CD1c-positive myeloid dendritic cell (primary cell): ENCODE data around the gene PNPLA2.
A peak's percentile ranks its signal among the peaks of the same experiment; 100 is the strongest.

Experiments used
- DNase-seq: peaks from one replicate; pipeline ENCODE4 v3.0.0-alpha.2; 2016; ENCODE audit errors: extremely low spot score

PNPLA2 gene

DNA sequence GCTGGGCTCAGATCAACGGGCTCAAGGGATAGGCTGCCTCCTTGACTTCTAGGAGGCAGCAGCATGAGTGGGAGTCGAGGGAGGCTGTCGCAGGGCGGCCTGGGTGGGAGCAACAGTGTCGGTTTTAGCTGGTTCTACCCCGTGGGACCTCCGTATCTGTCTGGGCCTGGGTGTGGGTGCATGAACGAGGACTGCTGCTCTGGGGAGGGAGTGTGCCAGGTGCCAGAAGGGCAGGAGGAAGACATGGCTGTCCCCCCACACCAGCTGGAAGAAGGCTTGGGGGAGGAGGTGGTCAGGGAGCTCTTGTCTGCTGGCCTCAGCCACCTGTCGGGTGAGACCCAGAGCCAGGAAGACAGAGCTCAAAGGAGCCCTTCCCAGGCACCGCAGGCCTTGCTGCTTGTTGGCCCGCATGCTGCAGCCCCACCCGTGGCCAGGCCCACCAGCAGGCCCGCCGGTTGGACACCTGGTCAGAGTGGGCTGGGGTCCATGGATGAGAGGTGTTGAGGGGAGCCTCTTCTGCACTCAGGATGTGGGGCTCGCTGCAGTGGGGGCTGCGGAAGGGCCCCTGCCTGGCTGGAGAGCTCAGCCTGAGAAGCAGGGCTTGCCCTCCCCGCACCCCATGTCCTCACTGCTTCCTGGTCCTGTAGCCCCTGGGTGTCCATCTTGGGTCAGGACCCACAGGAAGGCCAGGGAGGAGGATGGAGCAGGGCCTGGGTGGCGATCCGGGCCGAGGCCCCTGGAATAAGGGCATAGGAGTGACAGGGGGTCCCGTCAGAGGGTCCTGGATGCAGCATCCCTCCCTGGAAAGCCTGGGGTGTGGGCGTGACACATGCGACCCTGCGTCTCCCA is 32.3 kb upstream of the PNPLA2 start:
- DNase-seq = no peak

DNA sequence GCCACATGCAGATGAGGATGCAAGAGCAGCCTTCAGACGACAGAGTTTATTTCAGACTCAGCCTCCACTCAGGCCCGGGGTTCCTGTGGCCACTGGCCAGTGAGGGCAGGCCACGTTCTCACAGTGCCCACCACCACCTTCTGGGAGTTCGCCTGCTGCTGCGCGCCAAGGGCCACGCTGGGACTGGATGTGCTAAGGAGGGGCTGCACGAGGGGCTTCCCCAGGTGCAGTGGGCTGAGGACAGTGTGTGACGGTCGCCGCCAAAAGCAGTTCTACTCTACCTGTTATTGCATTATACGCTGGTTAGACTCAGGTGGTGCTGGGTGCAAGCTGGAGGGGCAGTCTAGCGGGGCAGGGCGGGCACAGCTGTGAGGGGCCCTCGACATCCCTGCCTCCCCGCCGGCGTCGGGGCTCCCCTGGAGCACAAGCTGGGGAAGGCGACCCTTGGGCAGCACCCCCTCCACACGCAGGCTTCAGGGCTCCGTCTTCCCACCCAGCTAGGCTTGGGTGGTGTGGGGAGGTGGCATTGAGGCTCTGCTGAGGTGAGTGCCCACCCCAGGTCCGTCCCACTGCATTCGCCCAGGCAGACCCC is 31.5 kb upstream of the PNPLA2 start:
- DNase-seq = no peak

DNA sequence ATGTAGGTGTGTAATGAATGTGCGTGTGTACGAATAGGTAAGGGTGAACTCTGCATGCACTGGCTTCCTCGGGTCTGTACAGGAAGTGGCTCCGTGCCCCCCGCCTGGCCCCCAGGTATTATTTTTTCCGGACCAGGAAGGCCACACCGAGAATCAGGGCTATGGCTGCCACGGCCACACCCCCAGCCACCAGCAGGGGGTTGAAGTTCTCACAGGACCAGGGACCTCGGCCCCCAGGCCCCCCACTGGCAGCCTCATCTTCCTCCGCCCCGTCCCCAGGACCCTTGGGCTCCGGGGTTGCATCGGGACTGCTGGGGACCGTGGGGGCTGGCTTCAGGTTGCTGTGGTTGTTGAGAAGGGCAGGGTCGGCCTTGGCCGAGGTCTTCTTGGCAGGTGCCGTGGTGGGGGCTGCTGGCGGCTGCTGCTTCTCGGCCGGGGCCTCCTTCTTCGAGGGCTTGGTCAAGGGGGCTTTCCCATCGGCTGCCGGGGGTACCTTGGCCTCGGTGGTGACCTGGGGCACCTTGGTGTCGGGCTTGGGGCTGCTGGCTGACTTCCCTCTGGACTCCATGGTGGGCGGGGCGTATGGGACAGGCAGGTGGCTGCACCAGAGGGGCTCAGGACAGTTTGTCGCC is 30.6 kb upstream of the PNPLA2 start:
- no peak for DNase-seq

DNA sequence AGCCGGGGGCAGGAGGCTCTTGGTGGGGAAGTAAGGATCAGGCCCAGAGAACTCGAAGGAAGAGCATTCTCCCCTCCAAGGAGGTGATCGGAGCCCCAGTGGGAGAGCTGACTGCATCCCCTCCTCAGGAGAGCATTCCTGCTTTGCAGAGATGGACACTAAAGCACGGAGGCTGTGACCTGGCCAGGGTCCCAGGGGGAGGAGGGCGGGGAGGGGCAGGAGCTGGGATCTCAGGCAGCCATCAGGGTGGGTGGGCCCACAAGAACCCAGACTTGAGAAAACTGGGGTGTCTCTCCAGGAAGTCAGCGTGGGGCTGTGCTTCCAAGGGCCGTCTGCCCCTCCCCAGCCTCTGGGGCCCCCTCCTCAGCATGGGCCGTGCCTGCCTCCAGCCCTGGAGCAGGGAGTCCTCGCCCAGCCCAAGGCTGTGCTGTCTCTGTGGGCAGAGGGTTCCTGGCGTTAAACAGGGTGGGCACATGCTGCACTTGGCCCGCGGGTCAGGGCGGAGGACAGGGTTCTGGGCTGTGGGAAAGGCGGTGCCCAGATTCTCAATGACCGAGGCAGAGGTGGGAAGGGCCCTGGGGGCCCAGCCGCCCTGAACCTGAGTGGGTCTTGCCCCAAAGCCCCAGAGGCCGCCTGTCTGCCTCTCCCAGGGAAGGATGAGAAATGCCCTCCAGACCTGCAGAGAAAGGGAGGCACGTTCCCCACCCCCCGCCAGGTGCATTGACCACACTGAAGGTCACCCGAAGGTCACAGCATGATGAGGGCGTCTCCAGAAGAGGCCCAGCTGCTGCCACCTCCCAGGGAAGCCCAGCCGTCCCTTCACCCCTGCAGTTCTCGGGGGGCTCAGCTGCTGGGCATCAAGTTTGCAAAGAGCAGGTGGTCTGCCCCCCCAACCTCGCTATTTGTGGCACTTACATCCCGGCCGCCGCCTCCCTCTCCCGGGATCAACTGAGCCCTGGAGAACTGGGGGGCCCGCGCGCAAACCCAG is 29.5 kb upstream of the PNPLA2 start:
- no peak for DNase-seq

DNA sequence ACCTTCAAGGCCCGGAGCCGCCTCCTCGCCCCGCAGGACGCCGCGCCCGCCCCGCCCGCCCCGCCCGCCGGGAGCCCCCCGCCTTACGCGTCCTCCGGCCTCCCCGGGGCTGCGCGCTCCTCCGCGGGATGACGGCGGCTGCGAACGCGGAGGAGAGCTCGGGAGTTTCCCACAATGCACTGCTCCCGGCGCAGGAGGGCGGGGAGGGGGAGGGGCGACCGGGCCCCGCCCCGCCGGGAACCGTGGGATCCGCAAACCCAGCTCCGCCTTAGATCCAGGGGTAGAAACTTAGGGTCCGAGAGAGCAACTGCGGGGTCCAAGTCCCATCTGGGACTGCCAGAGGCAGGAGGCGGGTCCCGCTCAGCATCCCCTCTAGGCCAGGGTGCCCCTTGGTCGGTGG is 28.8 kb upstream of the PNPLA2 start, which contains the start of gene CEND1:
TSS of gene CEND1 (minus strand) at position 148 of the 400 bp plus-strand sequence. CDS start 1,514 bp downstream, outside the sequence.
- peak; percentile 44 for DNase-seq

DNA sequence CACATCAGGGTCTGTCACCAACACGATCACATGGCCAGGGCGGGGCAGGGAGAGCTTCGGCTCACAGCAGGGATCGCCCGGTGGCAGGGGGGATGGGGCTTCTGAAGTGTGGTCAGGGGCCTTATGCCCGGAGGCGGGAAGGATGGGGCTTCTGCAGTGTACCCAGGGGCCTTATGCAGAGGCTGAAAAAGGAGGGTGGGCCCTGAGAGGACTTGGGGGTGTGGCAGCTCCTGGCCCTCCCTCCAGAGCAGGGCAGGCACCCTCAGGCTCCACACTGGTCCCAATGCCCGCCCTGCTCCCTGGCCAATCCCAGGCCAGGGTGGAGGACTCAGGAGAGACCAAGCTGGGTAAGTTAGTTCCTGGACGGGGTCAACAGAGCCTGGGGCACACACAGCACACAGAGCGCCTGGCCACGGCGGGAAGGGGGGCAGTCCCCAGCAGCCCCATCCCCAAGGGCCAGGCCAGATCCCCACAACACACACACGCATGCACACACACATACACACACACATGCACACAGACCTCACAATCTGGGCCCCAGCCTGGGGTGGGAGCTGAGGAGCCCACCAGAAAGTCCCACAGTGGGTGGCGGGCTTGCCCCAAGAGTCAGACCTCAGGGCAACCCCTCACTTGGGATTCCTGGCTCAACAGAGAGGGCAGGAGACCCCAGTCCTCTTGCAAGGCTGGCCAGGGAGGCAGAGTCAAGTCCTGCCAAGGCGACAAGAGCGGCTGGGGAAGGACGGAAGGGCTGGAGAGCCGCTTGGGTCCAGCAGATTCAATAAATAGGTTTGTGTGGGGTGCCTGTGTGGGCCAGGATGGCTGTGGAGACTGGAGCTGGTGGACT is 27.8 kb upstream of the PNPLA2 start:
- no peak for DNase-seq

DNA sequence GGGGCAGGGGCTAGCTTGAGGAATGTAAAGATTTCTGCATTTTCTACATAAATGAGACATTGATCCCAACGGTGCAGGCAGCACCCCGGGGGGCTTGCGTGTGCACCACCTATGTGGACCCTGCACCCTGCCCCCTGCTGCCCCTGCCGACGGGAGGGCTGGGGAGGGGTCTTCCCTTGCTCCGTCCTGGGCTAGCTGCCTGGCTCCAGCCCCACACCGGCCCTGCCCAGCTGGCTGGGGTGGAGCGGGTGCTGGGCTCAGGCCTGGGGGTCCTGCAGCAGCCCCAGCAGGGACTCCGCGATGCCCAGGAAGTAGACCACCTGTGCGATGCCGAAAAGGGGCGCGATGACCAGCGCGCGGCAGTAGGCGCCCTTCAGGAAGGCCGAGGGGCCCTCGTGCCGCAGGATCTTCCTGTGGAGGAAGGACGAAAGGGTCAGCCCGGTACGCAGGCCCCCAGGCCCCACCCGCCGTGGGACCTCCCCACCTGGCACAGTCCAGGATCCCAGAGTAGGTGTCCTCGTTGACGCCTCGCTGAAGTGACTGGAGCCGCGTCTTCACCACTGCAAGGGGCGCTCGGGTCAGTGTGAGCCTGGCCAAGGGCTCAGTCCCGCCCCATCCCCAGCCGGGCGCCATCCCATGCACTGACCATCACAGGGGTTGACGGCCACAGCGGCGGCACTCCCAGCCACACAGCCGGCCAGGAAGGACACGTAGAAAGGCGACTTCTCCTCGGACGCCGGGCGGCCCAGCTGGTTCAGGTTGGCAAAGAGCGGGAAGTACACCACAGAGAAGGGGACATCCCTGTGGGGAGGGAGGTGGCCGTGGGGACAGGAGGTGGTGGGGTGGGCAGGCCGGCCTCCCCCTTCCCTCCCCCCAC is 26.8 kb upstream of the PNPLA2 start:
- no peak for DNase-seq

DNA sequence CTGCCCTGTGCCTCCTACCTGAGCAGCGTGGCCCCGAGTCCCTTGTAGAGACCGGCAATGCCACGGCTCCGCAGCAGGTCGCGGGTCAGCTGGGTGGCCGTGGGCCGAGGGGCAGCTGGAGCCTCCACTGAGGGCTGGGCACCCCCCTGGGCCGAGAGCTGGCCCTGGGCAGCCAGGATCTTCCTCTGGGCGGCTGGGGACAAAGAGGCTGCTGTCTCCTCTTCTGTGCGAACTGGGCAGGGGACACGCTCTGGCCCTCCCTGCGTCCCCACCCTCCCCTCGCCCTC is 26.2 kb upstream of the PNPLA2 start:
- DNase-seq = no peak

DNA sequence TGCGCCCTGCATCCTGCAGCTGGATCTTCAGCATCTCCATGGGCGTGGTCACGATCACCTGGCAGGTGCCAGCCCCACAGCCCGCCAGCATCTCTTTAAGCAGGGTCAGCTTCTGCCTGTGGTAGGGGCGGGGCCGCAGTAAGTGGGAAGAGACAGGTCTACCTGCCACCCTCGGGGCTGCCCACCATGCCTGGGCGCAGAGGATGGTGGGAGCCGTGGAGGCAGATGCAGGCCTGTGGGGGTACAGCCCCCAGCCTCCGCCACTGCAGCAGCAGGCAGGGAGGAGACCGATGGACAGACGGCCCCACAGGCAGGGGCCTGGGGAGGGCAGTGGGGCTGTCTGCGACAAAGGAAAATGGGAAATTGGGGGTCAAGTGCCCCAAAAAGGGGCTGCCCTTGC is 25.8 kb upstream of the PNPLA2 start:
- DNase-seq = no peak

DNA sequence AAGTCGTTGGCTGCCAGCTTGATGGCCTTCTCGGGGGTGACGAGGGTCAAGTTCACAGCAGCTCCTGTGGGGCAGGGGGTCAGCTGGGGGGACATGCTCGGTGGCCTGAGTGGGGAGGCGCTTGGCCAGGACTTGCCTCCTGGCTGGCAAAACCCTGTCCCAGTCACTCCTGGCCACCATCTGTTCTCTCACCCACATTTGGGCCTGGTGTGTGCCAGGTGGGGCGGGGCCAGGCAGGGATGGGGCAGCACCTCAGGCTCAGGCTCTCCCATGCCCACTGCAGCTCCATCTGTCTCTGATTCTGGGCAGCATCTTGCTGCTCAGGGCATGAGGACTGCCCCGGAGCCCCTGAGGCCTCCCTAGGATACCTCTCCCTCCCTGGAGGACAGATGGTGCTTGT is 25.2 kb upstream of the PNPLA2 start:
- DNase-seq = no peak

DNA sequence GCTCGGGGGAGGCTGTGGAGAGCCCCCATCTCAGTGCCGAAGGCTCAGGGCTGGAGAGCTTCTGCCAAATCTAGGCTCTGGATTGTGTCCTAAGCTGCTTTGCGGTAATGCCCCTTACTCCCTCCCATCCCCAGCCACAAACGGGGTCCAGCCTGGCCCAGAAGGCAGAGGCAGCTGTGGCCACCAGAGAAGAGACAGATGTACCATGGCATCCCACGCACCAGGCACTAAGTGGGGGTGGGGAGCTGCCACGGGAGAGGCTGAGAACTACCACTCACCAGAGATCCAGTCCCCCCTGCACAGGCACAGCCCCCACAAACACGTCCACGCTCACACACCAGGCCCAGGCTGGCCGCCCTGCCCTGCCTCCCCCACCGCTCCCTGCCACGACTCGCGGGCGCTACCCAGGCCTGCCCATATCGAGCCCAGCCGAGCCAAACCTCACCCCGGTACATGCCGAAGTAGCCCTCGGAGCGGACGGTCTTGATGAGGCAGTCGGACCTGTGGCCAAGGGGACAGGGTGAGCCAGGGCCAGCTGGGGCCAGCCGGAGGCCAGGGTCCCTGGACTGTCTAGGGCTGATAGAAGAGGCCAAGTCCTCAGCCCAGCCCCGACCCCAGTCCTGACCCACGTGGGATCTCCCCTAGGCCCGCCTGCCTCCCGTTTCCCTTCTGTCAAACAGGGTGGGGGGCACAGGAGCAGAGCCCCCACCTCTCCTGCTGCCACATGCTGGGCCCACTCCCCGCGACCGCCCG is 24.5 kb upstream of the PNPLA2 start:
- DNase-seq = no peak

DNA sequence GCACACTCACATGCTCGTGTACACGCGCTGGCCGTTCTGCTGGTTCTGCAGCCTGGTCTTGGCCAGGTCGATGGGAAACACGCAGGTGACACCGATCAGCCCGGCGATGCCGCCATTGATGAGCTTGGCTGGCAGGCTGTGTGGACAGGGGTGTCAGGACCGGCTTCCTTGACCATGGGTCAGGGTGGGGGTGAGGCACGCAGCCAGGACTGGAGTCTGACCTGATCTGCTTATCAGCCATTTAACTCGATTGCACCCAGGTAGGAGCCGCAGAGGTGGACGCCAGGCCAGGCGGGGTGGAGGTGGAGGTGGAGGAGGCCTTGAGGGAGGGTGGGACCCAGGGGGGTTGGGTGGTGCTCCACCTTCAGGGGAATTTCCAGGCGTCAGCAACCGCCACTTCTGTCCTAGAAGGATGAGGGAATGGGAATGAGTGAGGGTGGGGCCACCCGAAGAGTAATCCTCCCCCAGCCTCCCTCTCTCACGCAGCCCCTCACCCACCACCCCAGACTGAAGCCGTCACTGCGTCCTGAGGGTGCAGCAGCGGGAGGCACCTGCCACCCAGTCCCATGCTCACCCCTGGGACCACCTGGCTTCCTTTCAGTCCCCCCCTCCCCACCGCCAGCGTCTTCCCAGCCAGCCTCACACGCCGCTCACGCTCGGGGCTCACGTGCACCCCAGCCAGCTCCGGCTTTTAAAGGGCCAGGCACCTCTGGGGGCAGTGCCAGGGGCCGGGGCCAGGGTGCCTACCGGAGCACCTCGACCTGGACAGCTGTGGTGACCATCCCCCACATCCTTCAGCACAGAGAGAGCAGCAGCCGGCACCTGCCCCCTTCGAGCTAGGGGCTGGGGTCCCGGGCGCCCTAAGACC is 23.7 kb upstream of the PNPLA2 start:
- no peak for DNase-seq

DNA sequence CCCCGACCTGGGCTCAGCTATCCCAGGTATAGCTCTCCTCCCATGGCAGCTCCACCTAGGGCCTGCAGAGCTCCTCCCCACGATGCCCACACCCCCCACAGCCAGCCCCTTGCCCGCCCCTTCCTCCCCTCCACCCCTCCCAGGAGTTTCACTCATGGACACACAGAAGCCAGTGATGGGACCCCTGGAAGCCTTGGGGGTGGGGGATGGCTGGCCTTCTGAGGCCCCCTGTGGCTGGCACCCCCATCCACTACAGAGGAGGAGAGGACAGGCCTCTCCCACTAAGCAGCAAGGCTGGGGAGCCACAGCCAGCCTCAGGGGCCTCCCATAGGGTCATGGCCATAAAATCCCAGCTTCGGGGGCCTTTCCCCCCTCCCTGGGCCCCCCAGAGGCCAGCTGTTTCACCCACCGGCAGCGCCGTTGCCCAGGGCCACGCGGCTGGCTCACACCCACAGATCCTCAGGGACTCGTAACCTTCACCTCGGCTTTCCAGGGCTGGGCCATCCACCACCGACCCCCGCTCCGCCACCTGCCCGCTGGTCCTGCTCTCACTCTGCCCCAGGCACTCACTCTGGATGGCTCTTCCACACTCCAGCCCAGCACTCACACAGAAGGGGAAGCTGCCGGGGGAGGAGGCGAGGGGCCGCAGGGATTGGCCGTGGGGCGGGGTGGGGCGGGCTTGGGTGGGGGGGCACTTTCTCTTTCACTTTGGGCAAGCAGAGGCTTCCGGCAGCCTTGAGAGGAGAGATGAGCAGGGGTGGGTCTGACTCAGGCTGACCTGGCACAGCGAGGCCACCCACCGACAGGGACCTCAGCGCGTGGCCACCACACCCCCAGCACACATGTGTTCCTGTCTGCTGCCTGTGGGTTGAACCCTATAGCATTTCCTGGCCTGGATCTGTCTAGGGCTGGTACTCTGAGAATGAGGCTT is 22.8 kb upstream of the PNPLA2 start:
- DNase-seq = peak; percentile 90

DNA sequence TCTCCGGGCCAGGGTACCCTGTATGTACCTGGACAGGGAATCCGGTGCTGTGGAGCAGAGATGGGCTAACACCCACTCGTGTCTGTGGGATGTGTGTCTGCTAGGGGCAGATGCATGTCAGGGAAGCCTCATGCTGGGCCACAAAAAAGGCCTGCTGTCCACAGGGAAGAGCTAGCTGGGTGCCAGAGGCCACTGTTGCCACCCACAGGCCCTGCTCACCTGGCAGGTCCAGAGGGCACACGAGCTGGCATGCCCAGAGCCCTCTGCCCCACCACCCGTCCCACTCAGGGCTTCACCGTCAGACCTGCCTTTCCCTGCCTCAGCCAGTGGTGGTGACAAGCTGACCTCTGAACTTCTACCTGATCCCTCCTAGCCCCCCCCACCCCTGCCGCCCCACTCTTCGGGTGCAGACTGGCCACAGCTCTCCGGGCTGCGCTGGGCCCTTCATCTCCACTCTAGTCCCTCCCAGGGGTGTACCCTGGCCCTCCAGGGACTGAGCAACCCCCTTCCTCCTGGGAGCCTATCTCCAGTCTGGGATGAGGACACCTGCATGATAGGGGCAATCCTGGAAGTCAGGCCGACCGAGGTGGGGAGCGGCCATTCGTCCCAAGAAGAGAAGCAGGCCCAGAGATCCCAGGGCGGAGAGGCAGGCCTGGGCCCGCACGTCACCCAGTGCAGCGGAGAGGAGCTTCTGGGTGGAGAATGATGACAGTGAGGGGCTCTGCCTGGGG is 22.0 kb upstream of the PNPLA2 start:
- DNase-seq = no peak

DNA sequence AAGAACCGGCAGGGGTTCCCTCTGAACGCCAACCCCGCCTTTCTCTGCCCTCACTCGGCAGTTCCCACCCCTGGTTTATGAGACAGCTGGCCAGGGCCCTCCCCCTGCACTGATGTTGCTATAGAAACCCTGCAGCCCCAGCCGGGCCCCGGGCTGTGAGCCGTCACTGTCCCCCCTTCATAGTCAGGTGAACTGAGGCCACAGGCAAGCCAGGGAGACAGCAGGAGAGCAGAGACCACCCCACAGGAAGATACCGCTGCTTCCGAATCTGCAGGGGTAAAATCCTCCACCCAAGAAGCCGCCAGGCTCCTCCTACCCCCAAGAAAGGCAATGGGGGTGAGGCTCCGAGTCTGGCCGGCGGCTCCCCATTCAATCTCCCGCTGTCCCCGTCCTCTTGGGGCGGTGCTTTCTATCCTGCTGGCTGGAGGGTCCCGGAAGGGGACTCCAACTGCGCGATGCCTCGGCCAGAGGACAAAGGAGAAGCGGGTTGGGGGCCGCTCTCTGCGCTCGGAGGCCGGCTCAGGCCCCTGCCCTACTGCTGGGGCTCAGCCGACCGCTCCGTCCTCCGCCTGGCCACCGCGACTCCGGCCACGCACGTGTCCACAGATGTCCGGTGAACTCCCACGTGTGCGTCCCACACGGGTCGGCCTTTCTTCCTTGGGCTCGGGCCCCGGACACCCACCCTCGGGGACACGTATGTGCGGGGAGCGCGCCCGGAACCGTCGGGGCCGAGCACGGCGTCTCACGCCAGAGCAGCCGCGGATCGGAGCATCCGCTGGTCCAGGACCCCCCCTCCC is 21.2 kb upstream of the PNPLA2 start:
- DNase-seq = peak; percentile 68
